DMS79 treated with DMSO at 0.1 percent for 48 hours (cell line): ENCODE data around the gene KNSTRN.

Experiments
- DNase-seq: peaks from one replicate; lab custom pipeline; 2025; lab: John Stamatoyannopoulos, UW

Gene KNSTRN

GRCh38 chr15:40345867-40346578, 36.5 kb upstream of the KNSTRN start:
- DNase-seq, result no peak

DNA sequence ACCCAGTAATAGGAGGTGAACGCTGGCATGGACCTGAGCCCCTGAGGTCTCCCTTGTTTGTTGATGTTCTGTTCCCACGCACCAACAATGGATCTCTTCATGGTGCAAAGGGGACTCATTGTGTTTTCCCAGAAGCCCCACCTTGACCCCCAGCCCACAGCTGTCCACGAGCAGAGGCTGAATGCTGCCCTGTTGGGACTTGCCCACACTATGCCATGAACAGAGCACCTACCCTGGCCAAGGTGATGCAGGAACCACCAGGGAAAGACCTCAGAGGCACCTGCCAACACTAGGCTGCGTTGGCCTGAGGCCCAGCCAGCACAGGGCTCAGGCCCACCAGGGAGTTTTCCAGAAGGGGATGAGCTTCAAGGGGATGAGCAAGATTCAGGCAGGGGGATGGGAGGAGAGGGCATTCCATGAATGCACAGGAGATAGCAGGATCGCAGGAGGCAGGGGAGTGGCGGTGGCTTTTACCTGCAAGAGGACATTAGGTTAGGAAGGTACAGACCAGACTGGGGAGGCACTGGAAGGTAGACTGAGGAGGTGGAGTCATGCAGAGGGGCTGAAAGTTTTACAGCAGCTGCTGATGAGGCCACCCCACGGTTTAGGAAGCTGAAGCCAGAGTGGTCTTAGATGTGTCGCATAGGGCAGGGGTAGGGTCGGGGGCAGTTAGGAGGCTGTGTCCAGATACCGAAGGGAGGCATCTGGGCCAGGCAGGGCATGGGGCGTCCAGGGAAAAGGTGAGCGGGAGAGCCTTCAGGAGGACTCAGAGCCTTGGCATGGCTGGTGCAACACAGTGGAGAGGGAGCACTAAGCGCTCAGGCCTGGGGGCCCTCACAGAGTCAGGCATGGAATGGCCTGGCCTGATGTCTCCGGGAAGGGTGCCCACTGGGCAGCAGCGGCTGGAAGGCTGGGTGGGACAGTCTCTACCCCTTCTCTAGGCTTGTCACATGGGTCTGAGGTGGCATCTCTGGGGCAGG, 35.7 kb upstream of the KNSTRN start:
- DNase-seq, result no peak

GRCh38 chr15:40347559-40348473, 34.7 kb upstream of the KNSTRN start:
- DNase-seq, result no peak

DNA sequence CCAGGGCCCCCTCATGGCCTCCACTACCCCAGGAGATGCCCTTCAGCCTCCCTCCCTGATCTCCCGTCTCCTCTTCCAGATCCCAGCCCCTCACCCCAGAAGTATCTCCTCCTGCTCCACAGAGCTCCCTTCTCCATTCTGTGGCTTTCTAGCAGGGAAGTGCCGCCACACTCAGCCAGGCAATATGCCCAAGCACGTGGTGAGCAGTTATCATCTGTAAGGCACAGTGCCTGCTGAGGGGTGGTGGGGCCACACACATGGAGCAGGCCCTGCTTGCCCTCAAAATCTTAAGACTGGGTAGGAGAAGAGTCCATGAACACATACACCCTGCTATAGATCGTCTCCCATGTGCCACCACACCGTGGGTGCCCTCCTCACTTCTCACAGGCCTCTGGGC, 34.0 kb upstream of the KNSTRN start:
- no peak for DNase-seq

DNA sequence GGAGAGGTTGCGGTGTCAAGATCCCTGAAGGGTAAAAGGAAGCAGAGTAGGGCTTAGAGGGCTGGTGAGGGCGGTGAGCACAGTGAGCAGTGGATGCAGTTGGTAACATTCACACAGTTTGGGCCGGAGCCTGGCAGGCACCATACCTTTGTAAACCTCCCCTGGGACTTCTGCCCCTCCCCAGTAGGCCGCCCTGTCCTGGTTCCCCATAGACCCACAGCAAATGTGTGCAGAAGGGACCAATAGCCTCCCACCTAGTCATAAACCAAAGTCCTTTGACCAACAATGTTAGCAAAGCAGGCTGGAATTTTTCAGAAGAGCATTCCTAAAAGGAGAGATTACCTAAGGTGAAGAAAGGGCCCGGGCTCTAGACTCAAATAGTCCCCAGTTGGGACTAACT, 33.4 kb upstream of the KNSTRN start:
- no peak for DNase-seq

- no peak for DNase-seq
Measured at GRCh38 chr15:40352281-40352901, 30.1 kb upstream of the KNSTRN start.

GRCh38 chr15:40353697-40354096, 28.8 kb upstream of the KNSTRN start:
- no peak for DNase-seq

- DNase-seq, result peak; percentile 29
Measured at GRCh38 chr15:40354408-40355171, 27.9 kb upstream of the KNSTRN start.

DNA sequence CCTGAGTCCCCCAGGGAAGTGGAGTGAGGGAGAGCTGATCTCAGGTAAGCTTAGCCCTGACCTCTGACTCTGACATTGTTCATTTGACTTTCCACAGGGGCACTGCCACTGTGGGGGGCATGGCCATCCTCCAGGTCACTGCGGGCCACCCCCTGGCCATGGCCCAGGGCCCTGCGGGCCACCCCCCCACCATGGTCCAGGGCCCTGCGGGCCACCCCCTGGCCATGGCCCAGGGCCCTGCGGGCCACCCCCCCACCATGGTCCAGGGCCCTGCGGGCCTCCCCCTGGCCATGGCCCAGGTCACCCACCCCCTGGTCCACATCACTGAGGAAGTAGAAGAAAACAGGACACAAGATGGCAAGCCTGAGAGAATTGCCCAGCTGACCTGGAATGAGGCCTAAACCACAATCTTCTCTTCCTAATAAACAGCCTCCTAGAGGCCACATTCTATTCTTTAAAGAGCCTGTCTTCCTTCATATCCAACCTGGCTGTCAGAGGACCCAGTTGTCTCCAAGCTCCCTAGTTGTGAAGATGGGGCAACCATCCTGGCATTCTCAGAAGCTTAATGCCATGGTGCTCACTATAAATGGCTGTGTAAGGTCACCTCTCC, 26.4 kb upstream of the KNSTRN start:
- no peak for DNase-seq

DNA sequence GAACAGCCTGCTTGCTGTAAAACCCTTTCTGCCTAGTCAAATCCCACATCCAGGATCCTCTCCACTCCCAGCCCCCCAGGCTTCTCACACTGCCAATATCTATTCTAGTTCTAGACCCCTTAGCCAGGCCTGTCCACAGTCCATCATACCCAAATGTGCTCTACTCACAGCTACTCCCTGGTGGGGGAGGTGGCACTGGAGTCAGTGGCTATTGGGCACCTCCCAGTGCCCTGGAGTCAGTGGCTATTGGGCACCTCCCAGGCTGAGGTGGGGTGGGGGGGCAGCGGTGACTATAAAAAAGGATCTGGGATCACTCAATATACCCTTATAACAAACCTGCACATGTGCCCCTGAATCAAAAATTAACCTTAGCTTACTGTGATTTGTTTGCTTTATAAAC, 25.3 kb upstream of the KNSTRN start:
- DNase-seq, result no peak

- DNase-seq, result peak; percentile 49
Measured at GRCh38 chr15:40357723-40358470, 24.6 kb upstream of the KNSTRN start, which contains the start of gene DISP2. DISP2 (plus strand) TSS chr15:40358219; CDS start chr15:40358322, 103 bp downstream.

GRCh38 chr15:40358471-40359353, 23.8 kb upstream of the KNSTRN start:
- DNase-seq, result peak; percentile 13

- no peak for DNase-seq
Measured at GRCh38 chr15:40360015-40360414, 22.5 kb upstream of the KNSTRN start.

DNA sequence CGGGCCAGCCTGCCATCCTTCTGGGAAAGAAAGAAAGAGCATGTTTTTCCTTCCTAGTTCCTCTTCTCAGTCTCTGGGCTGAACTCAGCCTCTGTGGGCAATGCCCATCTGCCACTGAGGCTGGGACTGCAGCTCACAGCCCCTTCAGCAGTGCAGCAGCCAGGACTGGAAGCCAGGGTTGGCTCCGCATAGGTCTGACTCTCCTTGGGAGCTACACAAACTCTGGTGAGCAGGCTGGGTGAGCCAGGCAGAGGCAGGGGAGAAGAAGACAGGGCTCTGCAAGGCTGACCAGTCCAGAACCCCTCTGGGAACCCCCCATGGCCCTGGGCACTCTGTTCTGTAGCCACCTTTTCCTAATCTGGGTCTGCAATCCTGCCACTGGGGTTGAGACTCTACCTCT, 20.9 kb upstream of the KNSTRN start:
- no peak for DNase-seq

- no peak for DNase-seq
Measured at GRCh38 chr15:40363611-40364010, 18.9 kb upstream of the KNSTRN start.

- DNase-seq, result no peak
Measured at GRCh38 chr15:40364251-40364650, 18.3 kb upstream of the KNSTRN start.

- DNase-seq, result no peak
Measured at GRCh38 chr15:40365016-40365415, 17.5 kb upstream of the KNSTRN start.

- no peak for DNase-seq
Measured at GRCh38 chr15:40365624-40366456, 16.7 kb upstream of the KNSTRN start.
